HG03097 (cell line): ENCODE data around the gene ISLR2.
"Not testable (repeated sequence)": the region's sequence is repeated elsewhere in the genome, so short reads cannot be mapped to it uniquely, and the experiment has no call there.

Experiments used
- ATAC-seq: cut with Tn5 transposase; IDR thresholded peaks from one replicate; pipeline ENCODE4 v1.9.1; 2021; ENCODE audit not compliant: unreplicated experiment, low FRiP score

The ISLR2 gene

DNA sequence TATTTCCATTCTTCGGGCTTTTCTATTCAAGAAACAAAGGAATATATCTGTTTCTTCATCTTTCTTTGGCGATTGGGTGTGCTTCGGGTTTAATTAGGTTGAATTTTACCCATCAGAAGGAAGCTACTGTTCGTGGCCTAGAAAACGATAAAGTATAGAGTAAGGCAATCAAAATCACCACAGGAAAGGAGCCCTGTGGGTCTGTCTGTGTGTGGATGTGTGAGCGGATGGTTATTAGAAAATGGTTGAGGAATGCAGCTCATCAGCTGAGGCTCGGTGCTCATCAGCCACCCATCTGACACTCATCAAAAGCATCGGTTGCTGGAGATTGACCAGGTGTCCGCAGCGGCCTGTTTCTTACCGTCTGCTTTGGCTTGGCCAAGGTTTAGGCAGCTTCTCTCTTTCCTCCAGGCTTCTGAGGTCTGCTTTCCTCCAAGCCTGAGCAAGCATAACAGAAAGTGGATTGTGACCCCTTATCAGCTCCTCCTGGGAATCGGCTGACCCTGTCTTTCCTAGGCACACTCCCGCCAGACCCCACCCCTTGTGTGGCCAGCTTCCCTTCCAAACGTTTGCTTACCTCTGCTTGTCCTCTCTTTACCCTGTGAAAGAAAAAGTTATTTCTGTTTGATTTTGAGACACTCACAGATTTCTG, 25.5 kb downstream of the ISLR2 start:
- ATAC-seq, result no peak

DNA sequence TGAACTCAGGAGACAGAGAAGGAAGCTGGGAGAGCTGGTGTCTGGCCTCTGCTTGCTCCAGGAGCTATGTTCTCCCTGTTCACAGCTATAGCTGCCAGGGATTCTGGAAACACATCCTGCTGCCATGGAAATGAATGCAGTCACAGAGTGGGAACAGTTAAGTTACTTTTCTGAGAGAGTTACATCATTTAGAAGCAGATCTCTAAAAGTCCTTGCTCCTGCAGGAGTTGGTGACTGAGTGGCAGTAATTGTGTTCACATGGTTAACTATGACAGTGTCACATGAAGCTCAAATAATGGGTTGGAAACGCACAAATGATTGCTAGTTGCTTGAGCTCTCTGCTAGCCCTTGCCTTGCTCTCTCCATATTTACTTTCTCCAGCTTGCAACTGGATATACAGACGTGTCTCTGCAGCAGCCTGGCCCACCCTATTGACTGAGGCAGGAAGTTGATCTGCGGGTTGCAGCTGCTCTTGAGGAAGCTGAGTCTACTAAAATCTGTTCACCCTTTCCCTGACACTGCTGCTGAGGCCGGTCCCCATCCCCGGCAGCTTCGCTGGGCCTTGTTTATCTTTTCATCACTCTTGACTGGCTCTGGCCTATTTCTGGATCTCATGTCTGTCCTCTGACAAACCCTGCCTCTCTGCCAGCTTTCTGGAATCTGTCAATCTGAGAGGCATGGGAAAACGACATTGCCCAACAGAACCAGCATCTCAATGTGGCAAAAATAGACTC, 26.5 kb downstream of the ISLR2 start:
- no peak for ATAC-seq

DNA sequence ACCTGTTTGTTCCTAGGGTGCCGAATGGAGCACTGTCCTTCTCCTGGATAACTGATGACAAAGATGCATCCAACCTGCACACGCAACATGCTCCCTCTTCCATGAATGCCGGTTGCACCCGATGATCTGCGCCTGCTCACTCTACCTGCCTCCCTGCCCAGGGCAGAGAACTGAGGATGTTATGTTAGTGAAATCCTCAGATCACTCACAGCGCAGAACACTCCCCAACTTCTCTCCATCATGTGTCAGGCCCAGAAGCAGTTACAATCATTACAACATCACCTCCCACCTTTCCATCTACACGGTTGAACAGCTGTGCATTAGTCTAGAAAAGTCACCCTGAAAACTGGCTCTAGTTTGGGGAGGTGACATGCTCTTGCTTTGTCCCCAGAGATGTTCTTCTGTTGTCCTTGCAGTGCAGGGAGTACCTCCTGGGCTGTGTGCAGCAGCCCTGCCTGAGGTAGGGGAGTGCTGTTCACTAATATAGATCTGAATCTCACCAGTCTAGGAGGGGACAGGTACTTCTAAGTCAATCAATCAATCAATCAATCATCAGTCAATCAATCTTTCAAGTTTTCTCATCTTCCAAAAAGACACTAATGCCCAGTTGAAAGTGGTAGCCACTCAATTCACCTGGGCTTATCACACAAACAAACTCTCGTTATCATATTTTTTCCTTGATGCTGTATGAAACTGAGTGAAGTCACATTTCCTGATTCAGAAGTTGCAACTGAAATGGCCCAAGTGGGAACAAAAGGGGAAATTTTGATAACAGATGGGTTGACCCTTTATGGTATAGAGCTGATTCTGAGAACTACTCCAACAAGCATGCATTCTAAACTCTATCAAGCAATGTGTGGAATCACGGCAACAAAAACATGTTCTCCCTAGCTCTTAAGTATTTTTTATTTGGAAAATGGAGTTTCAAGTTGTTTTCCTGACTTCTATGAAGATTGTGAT, 27.8 kb downstream of the ISLR2 start:
- no peak for ATAC-seq

DNA sequence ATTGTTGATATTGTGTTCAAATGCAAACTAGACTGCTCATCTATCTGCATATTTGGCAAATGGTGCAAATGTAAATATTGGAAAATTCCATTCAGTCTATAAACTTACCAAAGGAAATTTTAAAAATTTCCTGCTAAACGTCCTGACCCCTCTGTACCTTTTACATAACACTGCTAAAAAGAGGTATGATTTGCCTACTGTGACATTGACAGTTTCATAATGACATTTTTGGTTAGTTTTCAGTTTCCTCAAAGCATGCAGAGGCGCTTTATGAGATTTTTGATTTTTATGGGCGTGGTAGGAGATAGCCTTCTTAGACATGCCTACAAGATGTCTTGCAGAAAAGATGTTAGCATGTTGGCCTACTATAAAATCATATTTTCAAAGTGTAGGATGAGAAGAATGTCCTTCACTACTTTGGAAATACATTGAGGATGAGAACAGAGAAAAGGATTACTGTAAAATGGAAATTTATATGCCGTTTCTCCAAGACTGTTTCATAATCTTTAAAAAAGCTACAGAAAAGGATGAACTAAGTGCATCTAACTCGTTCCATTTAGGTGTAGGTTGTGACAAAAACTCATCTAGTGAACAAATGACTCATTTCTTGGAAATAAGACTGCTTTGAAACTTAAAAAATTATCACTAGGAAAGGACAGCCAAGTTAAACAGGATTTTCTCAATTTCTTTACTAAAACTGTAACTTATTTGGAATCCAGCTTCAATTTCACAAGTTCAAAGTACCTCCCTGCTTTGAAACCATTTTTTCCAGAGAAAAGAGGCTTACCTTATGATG, 28.7 kb downstream of the ISLR2 start:
- no peak for ATAC-seq

DNA sequence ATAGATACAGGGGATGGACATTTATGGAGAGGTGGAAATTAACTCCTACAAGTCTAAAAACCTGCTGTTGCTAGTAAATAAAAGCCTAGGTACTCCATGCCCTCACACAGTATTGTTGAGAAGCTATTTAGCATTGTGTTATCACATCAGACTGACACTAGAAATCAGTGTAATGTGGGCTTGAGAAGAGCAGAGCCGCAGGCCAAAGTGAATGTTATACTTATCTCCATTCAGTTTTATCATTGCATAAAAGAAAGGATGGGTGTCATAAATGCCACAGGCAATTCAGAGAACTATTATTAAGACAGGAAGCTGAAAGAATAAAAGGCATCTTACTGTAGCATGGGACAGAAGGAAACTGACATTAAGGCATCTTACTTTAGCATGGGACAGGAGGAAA, 29.4 kb downstream of the ISLR2 start:
- ATAC-seq, result no peak

DNA sequence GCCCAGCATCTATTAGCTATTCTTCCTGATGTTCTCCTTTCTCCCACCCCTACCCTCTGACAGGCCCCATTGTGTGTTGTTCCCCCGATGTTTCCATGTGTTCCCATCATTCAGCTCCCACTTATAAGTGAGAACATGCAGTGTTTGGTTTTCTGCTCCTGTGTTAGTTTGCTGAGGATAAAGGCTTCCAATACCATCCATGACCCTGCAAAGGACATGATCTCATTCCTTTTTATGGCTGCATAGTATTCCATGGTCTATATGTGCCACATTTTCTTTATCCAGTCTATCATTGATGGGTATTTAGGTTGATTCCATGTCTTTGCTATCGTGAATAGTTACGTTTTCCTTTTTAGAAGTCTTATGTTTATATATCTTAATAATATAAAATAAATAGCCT, 30.0 kb downstream of the ISLR2 start:
- not testable (repeated sequence) for ATAC-seq

DNA sequence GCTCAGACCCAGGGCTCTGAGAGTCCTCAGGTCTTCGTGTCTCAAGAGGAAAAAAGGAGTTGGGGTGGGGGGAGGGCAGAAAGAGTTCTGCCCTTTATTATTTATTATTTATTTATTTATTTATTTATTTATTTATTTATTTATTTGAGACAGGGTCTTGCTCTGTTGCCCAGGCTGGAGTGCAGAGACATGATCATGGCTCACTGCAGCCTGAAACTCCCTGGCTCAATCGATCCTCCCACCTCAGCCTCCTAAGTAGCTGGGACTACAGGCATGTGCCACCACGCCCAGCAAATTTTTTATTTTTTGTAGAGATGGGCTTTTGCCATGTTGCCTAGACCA, 31.8 kb downstream of the ISLR2 start:
- ATAC-seq, result not testable (repeated sequence)

DNA sequence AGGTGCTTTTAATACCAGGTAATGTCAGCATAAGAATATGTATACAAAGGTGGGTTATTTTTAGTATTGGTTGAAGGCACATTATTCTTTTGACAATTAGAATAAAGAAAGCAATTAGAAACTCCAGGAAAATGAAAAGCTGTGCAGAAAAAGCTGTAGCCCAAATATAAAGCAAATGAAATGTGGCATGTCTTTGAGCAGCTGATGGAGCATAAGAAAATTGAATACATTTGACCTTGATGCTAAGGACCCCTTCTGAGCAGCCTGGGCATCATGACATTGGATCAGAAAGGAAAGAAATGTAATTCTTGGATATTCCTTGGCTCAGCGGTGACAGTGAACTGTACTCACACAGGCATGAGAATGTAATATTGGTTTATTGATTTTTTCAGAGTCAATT, 35.1 kb downstream of the ISLR2 start:
- no peak for ATAC-seq

DNA sequence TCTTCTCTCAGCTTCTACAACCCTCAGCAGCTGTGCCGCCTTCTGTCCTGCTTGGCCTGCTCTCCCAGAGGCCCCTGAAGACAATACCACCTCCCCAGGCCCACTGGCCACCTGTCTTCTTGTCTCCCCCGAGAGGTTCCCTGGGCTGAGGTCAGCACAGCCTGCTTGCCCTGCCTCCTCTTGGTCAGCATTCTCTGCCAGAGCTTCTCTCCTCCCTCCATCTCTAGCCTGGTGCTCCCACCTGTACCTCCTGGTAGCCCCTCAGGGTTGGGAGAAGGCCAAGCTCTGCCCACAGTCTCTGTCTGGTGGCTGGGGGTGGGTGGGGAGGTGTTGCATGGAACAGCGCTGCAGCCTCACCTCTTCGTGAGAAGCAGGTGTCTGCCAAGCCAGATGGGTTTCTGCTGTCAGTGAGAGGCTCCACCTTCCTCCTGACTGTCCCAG, 37.5 kb downstream of the ISLR2 start:
- ATAC-seq, result no peak

DNA sequence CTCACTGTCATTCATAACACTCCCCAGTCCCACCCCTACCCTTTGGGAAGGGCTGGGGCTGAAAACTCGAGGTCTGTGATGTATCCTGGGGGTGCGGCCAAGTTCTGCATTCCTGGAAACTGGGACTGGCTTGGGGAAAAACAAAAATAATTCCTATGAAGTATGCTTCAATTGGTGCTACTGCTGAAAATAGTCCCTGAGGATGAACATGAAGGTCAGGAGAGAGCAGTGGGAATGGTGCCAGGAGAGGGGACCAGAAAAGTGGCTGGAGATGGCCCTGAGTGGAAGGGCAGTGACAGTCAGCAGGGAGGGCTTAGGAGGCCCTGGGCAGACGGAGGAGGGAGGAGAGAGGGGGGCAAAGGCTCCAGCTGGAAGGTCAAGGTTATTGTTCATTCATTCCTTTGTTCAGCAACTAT, 38.3 kb downstream of the ISLR2 start:
- no peak for ATAC-seq

DNA sequence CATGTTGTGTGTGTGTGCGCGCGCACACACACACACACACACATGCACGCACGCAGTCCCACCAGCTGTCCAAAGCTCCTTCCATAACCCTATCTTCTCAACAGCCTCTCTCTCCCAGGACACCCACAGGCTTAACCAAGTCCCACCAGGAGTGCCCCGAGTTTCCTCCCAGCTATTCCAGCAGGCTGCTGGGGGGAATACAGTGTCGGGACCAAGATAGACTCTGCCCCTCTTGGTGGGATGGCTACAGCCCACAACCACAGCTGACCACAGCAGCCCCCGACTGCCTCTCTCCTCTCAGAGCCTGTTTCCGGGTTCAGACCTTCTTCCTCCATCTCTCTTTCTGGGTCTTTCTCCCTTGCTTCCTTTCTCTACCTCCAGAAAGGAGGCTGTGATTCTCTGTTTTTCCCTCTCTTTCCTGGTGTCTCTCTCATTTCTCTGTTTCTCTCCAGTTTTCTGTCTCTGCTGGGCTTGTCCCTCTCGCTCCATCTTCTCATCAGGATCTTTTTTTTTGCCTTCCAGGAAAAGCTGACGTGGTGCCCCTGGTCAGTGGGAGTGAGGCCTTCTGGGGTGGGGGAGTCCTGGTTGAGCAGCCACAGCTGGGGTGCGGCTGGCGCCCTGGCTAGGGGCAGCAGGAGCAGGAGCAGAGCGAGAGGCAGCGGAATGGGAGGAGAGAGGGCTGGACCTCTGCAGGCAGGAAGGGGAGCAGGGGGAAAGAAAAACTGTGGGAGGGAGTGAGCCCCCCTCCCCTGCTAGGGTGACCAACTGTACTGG, 39.9 kb downstream of the ISLR2 start:
- no peak for ATAC-seq

DNA sequence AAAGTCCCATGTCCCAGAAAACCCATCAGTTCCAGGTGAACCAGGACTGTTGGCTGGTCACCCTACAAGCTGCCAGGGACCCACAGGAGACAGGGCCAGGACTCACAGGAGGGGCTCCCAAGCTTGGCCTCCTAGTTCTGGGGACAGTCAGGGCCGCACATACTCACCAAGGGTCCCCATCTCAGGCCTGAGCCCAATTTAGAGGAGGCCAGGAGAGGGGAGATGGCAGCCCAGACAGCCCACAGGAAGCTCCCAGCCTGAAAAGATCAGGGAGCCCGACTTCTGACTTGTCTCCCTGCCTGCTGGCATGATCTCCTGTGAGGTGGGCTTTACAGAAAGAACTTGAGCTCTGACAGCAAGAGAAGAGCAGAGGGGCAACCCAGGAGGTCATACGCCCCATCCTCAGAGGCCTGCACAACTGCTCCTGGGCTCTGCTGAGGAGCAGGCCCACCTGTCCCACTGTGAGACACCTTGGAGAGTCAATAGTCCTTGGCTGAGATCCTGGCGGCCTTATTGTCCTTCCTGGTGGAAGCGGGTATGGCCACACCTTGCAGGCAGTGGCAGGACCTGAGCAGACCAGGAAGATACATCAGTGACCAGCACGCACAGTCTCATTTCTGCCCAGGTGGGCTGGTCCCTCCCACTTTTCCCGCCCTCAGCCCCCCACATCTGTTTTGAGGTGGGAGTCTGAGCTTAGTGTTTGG, 40.6 kb downstream of the ISLR2 start:
- ATAC-seq, result no peak

DNA sequence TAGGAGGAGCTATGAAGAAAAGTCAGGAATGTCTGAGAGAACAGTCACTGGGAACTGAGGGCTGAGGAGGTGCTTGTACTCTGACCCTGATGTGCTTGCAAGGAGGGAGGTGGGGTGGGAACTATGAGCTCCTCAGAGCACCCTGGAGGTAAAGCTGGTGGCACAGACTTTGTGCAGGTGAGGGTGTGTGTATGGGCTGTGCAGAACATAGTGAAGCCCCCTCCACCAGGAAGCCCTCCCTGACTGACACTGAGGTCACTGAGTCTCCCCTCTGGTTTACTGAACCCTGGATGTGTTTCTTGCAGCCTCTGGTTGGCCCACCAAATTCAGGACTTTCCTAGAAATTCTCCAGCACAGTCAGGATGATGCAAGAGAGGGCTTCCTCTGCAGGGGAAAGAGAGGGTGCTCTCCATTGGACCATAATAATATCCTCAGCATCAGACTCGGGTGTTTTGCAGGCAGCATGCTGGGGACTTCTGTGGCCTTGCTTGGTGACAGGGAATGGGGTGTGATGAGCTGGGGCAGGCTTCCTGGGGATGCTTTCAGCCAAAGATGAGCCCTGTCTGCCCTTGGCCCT, 41.7 kb downstream of the ISLR2 start:
- ATAC-seq, result no peak

DNA sequence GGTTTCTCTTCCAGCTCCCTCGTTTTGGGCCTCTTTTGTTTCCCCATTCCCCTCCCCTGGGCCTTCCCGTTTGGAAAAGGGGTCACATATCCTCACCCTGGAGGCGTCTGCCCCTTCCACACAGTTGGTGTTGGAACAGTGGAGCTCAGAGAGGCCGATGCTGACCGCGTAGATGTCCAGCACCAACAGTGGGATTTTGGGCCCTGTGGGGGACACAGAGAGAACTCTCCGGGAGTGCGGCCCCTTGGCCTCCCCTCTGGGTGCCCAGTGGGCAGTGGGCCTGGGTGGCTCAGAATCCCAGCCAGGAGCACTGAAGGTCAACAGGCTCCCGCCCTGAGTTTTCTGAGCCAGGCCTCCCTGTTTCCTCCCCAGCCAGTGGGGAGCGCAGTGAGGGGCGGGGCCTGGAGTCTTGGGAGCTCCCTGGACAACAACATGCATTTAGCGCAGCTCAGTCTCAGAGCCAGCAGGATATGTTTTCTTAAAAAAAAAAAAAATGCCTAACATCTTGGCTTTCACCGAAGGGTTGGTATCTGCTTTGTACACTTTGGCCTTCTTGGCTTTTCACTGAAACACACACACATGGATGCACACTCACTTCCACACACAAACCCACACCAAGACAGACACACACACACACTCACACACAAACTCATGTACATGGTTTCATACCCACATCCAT, 42.5 kb downstream of the ISLR2 start:
- ATAC-seq, result no peak

DNA sequence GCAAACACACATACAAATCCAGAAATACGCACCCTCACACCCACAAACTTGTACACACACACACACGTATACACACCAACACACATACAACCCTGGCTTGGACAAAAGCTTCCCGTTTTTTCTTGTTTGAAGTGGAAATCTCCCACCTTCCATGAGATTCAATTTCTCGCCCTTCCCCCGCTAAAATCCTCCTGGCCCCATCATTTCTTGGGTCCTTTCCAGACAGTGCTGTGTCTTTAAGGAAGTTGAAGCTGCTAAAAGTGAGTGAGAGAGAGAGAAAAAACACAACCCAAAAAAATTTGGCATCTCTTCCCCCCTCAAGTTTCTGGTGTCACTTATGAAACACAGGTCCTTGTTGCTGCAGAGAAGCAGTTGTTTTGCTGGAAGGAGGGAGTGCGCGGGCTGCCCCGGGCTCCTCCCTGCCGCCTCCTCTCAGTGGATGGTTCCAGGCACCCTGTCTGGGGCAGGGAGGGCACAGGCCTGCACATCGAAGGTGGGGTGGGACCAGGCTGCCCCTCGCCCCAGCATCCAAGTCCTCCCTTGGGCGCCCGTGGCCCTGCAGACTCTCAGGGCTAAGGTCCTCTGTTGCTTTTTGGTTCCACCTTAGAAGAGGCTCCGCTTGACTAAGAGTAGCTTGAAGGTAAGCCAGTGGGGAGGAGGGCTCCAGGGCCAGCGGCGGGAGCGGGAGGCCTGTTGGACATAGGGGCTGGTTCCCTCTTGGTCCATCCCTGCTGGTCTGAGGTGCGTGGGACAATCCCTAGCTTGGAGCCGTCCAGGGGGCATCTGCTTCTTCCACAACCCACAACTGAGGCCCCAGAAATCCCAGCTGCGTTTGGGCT, 43.2 kb downstream of the ISLR2 start, which contains the start of gene ISLR:
Gene ISLR, plus strand, starts transcription at position 331 of the 839 bp plus-strand sequence. CDS start 1,149 bp downstream, outside the sequence.
- ATAC-seq, result no peak

DNA sequence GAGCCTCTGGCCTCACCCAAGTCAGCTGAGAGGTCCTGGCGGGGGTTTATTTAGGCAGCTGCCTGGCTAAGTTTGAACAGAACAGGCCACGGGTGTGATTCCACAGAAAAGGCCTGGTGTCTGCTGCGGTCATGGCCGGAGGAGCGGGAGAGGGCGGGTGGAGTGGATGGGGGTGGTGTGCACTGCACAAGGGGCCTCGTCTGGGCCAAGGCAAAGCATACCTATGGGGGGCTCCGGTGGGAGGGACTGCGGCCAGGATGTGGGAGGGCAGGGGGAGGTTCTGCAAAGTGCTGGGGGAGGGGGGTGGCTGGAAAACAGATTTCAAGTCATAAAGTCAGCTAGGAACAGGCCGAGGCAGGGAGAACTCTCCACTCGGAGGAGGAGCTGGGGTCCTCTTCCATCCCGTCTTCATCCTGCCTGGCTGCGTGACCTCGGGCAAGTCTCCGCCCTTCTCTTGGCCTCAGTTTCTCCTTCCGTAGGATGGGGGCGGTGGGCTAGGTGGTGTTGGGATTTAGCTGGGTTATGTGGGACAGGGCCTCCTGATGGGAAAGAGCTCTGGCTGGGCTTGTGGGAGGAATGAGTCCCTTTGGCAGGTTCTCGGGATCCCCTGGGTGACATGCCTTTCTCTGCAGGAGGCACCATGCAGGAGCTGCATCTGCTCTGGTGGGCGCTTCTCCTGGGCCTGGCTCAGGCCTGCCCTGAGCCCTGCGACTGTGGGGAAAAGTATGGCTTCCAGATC, 44.0 kb downstream of the ISLR2 start:
- ATAC-seq, result no peak

DNA sequence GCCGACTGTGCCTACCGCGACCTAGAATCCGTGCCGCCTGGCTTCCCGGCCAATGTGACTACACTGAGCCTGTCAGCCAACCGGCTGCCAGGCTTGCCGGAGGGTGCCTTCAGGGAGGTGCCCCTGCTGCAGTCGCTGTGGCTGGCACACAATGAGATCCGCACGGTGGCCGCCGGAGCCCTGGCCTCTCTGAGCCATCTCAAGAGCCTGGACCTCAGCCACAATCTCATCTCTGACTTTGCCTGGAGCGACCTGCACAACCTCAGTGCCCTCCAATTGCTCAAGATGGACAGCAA, 44.5 kb downstream of the ISLR2 start:
- ATAC-seq, result no peak
